WTC11 (cell line): ENCODE results near the gene CLOCK.

ENCODE experiments used
- ATF2 ChIP-seq: sonication (generic); formaldehyde crosslinking; IDR thresholded peaks from 2 replicates; pipeline ENCODE4 v1.8.1; 2022; ENCODE audit warnings: low read depth, missing genetic modification reagents, borderline replicate concordance
- CTCF ChIP-seq: fragments of 200-600 bp; IDR thresholded peaks from 2 replicates; pipeline ENCODE4 v1.8.0; 2022; ENCODE audit warnings: antibody characterized with exemption
- ZNF512 ChIP-seq: sonication (generic); formaldehyde crosslinking; IDR thresholded peaks from 2 replicates; pipeline ENCODE4 v1.8.1; 2022; ENCODE audit warnings: missing genetic modification reagents, borderline replicate concordance

- no peak for TF ChIP-seq ATF2 (CRISPR knock-in tag)
- no peak for TF ChIP-seq CTCF
- no peak for TF ChIP-seq ZNF512 (CRISPR knock-in tag)
Measured at GRCh38 chr4:55560096-55560495, 13.4 kb upstream of the CLOCK start.
